HG03060 (cell line): ENCODE data around the gene TADA1.
A peak's percentile ranks its signal among the peaks of the same experiment; 100 is the strongest.

ENCODE experiments used
- ATAC-seq: cut with Tn5 transposase; IDR thresholded peaks from one replicate; pipeline ENCODE4 v1.9.1; 2021; ENCODE audit warnings: low read depth, moderate number of reproducible peaks; ENCODE audit not compliant: unreplicated experiment

TADA1 gene, protein sequence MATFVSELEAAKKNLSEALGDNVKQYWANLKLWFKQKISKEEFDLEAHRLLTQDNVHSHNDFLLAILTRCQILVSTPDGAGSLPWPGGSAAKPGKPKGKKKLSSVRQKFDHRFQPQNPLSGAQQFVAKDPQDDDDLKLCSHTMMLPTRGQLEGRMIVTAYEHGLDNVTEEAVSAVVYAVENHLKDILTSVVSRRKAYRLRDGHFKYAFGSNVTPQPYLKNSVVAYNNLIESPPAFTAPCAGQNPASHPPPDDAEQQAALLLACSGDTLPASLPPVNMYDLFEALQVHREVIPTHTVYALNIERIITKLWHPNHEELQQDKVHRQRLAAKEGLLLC

DNA sequence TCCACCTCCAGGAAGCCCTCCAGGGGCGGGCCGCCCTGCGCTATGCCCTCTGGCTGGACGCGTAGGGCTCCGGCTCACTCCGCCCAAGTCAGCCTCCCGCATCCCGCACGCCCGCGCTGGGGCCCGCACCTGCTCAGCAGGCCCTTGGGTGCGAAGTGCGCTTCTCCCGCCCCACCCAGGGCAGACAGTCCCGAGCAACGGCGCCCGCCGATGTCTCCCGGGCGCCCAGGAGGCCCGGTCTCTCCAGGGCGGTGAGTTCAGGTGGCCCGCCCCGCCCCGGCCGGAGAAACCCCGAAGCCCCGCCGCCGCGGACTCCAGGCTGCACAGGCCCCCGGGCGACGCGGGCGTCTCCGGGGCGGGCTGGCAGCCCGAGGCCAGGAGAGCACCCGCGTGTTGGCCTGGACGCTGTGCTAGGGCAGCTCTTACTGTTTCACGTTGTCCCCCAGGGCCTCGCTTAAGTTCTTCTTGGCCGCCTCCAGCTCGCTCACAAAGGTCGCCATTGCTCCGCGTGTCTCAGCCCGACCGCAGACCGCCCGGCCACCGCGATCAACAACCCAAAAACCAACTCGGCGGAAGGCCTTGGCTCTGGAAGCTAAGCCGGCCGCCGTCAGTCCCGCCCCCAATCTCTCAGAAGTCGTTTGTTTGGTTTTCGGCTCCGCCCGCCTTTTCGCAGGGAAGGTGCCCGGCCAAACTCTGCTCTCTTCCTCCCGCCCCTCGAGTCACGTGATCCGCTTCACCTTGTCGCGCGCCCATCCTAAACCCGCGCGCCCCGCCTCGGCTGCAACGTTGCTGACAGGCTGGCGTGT lies at the start of gene TADA1:
TSS of gene TADA1 (minus strand) at position 531 of the 806 bp plus-strand sequence. CDS start at position 500, 31 bp downstream.
- peak; percentile 84 for ATAC-seq

DNA sequence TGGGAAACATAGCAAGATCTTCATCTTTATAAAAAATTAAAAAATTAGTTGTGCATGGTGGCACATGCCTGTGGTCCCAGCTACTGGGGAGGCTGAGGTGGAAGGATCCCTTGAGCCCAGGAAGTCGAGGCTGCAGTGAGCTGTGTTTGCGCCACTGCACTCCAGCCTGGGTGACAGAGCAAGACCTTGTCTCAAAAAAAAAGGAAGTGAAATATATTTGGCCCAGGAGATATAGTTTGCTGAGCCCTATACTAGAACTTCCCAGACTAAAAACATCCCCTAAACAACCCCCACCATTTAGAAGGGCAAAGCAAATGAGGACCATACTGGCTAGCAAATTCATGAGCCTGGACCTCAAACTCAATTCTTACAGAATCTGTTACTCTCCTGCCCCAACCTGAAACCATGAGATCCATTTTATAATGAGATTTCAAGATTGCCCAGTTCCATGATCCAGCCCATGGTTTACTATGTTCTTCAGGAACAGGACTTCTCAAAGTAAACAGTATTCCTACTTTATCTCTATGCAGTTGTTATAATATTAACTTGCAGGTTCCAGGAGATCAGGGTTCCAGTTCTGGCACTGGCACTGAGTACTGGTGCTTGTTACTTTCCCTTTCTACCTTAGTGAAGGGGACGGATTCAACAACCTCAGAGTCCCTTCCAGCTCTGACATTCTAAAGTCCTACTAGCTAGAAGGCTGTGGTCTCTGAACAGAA lies 48.9 kb upstream of the TADA1 start:
- ATAC-seq: no peak

DNA sequence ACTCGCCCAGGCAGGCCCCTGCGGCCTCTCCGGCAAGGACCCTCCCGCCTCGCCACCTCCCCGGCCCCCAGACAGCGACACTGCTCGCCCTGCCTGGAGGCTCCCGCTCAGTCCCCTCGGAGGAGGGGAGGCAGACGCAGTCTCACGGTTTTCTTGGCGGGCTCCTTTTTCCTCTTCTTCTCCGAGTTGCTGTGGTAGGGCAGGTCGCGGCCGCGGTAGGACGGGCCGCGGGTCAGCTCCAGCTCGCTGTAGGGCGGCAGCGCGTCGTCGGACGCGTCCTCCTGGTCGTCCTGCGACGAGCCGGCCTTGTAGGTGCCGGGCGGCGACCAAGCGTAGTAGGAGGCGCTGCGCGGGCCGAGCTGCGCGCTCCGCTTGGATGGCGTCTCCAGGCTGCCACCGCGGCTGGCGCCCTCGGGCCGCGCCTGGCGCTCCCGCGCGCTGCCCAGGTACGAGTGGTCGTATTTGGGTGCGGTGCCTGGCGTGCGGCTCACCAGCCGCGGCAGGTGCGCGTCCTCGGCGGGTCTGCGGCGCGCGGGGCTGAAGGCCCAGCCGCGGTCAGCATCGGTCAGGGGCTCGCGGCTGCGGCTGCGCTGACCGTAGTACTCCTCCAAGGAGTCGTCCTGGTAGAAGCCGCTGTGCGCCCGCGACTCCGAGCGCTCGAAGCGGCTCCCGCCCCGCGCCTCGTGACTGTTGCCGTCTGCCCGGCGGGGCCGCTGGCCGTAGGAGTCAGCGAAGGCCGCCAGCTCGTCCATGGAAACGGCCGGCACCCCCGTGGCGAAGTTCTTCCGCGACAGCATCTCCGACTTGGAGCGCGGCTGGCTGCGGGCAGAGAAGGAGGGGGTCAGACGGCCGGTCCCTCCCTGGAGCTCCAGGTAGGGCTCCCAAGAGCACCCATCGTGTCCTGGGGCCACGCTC lies 44.8 kb upstream of the TADA1 start:
- no peak for ATAC-seq

DNA sequence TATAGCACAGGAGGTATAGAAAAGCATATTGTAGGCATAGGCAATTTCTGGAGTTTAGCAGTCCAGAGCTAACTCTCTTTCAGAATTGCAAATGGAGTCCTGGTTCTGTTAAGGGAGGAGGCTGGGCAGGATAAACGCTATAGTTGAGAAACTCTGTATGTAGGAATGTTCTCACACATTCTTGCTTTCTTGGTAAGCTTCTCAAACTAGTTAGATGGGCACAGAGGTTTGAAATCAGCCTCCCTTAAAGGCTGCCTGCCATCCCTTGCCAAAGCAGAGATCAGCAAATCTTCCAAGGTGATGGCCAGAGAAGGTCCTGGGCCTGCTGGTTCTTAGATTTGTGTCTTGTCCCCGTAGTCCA lies 42.9 kb upstream of the TADA1 start:
- ATAC-seq: no peak

DNA sequence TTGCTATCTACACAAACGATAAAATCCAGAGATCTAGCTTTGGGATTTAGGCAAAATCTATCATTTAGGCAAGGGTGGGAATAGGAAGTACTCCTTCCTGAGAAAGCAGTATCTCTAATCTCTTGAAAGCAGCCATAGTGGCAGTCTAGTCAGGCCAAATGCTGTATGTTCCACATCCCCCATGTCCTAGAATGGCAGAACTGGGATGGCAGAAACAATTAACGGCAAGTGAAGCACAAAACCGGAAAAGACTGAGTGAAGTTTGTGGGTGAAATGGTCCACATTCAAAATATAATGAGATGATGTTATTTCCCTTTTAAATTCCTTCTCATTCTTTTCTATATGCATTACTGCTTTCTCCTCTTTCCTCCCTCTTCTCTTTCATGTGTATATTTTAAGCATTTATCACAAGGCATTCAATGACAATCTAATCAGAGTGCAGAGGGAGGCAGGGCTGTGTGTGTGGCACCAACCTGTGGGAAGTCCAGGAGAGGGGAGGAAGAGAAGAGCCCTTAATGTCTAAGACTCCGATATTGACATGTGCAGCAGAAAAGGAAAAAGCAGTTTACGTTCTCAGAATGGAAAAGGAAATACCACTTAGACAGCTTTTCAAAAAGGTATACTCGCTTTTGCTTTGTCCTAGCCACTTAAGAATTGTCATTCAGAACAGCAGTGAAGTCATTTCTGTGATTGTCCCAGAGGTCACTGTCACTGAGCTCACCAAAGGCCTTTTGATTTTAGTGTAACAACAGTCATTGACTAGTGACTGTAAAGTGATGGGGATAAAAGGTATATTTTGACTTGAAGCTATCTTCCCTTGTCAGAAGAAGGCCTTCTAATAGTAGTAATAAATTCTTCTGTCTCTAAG lies 42.3 kb upstream of the TADA1 start:
- no peak for ATAC-seq

DNA sequence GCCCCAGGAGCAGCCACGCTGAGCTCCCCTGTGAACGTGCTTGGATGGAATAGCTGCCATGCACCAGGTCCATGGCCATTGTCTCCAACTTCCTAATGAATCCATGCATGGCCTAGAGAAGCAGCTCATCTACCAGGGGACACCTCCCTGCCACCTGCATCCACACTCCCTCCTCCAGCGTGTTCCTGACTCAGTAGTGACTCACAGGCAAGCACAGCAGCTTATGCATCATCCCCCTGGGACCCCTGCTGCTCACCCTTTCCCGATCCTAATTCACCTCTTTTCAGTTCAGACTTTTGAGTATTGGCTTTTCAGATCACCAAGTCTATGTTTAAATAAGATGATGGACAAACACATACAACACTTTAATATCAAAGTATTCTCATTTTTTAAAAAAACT lies 39.9 kb upstream of the TADA1 start:
- no peak for ATAC-seq

DNA sequence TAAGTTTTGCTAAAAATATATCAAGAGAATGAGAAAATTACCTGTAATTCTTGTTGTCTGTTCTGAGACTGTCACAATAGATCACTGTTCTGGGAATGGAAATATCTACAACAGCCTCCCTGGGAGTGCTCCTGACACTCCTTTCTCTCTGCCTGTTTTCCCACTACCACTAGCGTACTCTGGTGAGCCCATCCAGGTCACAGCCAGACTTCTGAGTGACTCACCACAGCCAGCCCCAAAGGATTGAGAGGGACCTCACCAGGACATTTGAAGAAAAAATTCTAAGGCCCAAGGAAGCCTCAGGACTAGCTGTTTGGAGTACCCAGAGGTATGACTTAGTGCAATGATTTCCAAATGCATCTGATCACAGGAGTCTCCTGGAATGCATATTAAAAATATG lies 39.0 kb upstream of the TADA1 start:
- ATAC-seq: no peak

DNA sequence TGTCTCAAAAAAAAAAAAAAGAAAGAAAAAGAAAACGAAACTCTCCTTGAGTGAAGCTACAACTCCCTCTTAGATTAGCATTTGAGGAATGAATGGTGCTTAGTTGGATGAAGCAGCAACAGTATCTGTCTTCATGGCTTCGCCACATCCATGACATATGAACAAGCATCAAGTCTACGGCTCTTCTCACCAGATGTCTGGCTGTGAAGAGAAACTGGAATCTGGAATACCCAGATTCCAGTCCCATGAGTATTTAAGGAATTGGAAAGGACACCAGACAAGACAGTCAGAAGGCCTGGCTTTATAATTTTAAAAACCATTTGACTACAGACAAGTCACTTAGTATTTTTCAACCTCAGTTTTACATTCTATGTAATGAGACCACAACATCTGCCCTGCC lies 38.0 kb upstream of the TADA1 start:
- no peak for ATAC-seq

DNA sequence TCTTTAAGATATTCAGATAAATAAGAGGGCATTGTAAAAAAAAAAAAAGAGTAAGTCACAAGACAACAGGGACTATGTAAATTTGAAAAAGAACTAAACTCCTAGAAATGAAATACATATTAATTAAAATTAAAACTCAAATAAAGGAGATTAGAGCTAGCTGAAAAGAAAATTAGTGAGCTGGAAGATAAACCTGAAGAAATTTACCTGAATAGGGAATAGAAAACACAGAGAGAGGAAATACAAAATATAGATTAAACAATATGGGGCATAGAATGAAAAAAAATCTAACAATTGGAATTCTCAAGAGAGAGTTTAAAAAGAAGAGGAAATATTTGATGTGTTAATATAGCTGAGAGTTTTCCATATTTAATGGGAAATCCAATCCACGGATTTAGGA lies 35.6 kb upstream of the TADA1 start:
- no peak for ATAC-seq

DNA sequence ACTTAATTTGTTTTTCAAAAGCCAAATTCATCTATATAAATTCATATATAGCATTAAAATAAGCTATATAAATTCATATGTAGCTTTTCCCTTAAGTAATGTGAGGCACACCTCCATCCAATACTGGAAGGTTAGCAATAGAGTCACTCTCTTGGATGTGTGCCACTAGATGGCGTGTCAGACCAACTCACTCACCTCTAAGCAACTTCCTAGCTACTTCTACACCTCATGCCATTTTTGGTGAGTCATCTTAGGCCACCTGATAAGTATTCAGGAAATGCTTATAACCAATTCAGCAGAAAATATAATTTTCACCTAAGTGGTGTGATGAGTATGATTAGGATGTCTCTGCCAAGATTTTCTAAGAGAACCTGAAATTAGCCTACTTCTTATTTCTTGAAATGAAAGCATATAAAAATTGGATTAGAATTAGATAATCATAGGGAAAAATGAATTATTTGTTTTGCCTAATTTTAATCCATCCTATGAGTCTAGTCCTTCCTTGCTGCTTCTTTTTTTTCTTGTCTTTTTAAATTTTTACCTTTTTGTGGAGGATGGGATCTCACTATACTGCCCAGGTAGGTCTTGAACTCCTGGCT lies 34.4 kb upstream of the TADA1 start:
- ATAC-seq: peak; percentile 95

DNA sequence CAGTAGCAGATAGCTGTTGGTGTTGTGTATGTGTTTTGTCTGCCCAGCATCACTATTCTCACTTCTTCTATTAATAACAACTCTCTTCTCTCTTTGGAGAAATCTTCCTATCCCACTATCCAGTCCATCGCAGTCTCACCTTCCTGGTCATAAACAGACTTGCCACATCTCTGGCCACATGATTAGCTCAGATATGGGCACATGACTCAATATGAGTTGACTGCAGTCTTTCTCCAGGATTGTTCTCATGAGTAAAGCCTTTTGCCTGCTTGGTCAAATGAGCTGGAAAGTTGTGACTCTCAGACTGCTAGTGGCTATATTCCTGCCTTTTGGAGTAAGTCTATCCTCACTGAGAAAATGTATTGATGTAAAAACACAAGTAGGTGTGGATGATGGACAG lies 32.9 kb upstream of the TADA1 start:
- no peak for ATAC-seq

DNA sequence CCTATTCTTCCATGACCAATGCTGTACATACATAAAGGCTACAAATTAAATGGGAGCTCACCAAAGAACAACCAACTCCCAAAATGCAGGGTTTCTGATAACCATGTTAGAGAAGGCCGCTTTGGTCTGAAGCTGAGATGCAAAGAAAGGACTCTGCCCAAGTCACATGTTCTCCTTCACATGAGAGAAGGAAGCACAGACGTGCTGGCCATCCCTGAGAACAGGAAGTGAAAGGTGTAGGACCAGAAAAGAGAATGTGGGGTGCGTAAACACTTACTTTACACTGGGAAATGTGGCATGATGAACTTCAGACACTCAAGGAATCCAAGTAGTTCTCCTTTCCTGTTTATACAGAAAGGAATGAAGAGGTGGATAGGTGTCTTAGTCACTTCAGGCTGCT lies 31.7 kb upstream of the TADA1 start:
- no peak for ATAC-seq

DNA sequence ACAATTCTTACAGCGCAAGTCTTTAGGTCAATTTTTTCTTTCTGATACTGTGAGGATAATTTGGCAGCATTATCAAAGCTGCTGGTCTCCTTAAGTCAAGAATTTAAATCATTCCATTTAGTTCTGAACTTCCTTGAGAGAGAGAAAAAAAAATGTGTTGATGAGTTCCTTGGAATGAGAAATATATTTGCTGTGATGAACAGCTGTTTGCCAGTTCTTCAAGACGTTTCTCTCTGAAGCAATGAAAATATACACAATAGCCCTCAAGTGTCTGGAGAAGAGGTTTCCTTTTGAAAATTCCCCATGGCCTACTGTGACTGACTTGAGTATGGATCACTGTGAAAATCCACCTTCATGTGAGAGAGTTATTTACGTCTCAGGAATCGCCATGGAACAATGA lies 31.0 kb upstream of the TADA1 start:
- ATAC-seq: no peak

DNA sequence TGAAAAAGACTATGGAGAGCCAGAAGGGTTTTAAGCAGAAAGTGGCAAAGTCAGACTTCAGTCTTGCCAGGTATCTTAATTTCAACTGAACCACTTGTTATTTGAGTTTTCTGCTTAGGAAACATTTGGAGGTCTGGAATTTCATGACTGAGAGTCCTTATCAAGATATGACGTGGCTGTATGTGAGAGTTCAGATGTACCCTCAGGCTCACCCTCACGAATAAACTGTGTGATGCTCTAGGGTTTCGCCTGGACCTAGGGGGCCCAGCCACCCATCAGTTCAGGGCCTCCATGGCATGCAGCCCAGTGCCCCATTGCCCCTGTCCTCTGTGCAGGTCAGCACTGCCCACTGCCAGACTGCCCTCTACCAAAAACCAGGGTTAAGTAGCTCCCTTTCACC lies 30.6 kb upstream of the TADA1 start:
- ATAC-seq: no peak

DNA sequence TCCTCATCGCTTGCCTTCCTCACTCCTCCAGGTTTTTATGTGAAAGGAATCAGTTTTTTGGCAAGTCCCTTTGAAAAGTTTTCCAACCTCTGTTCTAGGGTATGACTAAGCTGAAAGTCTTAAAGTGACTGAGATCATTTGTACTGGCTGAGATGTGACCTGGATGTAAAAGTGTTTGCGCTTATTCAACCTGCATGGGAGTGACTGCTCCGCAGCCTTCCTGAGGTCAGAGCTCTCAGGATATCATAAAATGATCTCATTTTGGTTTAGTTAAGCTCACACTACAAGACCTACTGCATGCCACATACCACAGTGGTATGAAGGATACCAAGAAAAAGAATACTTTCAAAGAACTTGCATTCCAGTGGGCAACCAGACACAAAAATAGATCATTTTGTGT lies 29.8 kb upstream of the TADA1 start:
- ATAC-seq: no peak

DNA sequence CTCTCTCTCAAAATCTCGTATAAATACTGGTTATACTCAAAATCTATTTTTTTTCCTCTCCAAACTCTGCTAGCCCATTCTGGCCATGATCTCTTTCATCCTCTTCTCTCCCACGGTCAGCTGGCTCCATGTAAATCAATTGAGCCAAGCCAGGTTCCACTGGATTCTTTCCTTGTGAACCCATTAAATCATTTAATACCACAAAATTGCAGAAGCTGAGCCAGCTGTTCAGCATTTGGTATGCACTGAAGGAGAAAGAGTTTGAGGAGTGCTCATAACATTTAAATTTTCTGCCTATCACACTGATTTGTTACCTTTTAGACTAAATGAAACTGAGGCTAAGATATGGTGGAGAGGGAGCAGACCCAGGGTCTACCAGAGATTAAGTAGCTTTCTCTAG lies 29.1 kb upstream of the TADA1 start:
- no peak for ATAC-seq

DNA sequence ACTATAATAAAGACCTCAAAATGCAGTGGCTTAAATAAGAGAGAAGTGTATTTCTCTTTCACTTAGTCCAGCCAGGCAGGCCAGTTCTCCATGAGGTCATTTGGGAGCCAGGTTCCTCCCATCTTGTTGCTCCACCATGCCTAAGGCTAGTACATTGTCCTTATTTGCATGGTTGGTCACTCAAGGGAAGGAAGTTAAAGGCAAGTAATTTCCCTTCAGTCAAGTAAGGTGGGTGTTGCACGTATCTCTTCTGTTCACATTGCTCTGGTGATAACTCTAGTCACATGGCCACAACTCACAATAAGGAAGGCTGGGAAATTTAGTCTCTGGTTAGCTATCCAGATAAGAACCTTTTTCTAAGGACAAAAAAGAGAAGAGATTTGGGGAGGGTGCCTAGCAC lies 27.2 kb upstream of the TADA1 start:
- ATAC-seq: no peak

DNA sequence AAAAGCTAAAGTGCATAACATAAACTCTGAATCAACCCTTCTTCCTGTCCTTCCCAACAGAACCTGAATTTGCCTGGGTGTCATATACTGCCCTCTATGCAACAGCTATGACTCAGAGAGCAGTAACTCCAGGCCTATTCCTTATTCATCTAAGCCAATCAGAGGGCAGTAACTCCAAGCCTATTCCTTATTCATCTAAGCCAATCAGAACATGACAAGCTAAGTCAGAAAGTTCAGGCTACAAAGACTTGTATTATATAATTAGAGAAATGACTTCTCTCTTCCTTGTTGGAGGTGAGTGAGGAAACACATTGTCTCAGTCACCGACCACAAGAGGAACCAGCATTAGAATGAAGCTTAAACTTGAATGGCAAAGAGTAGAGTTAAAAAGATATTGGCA lies 26.2 kb upstream of the TADA1 start:
- ATAC-seq: no peak

DNA sequence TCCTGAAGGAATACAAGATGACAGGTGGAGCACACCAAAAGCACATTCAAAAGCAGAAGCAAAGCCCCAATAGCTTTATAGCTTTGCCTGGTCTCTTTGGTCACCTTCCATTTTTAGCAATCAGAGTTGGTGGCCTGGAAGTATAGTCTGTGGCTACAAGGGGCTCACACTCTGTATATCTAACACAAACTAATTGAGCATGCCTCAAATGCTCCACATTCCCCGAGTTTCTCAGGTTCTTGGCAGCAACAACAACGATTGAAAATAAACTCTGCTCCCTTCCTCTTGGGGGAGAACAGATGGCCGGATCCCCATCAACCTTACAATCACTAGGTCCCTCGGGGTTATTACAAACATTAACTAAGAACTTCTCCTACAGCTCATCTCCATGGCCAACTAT lies 24.9 kb upstream of the TADA1 start:
- ATAC-seq: no peak
